Calu3 (cell line): Measurements from ENCODE around the gene LRRC46. TPM values are rescaled to one million over a fixed set of nuclear protein-coding genes. Genes with fewer than 3 reads are reported as not detected.

ENCODE experiments used
- BruUV-seq: library from RNA; stranded (reverse); fragments of 400-500 nt; replicated peaks from 2 replicates; lab custom pipeline; 2021; lab: Mats Ljungman, UMichigan
- CTCF ChIA-PET: fragments of 300-600 bp; sonication (Branson Sonifier 250); formaldehyde crosslinking; loops from one replicate; lab custom pipeline; 2022; ENCODE audit warnings: antibody characterized with exemption; lab: Charles Lee
- DNase-seq: peaks from one replicate; pipeline ENCODE4 v3.0.0; 2022
- H3K27ac Mint-ChIP-seq: one replicate; pipeline ENCODE4 v1.8.0; 2022; ENCODE audit warnings: mixed read lengths; ENCODE audit not compliant: unreplicated experiment
- H3K27me3 Mint-ChIP-seq: one replicate; pipeline ENCODE4 v1.8.0; 2022; ENCODE audit warnings: mixed read lengths; ENCODE audit not compliant: unreplicated experiment
- H3K36me3 Mint-ChIP-seq: one replicate; pipeline ENCODE4 v1.8.0; 2022; ENCODE audit warnings: mild to moderate bottlenecking, moderate library complexity, mixed read lengths; ENCODE audit not compliant: insufficient read depth, unreplicated experiment
- H3K4me1 Mint-ChIP-seq: one replicate; pipeline ENCODE4 v1.8.0; 2022; ENCODE audit warnings: mild to moderate bottlenecking, low read depth, mixed read lengths; ENCODE audit not compliant: unreplicated experiment
- H3K4me3 Mint-ChIP-seq: one replicate; pipeline ENCODE4 v1.8.0; 2022; ENCODE audit warnings: mild to moderate bottlenecking, low read depth, moderate library complexity, mixed read lengths; ENCODE audit not compliant: unreplicated experiment
- H3K9me3 Mint-ChIP-seq: one replicate; pipeline ENCODE4 v1.8.0; 2022; ENCODE audit warnings: low read depth, mixed read lengths; ENCODE audit not compliant: unreplicated experiment
- CTCF ChIP-seq: fragments of 200-600 bp; IDR thresholded peaks from one replicate; pipeline ENCODE4 v1.8.0; 2022; ENCODE audit warnings: antibody characterized with exemption; ENCODE audit not compliant: unreplicated experiment
- intact Hi-C: fragments of 100-400 bp; cut with micrococcal nuclease; formaldehyde crosslinking; loops from one replicate; pipeline ENCODE4 v1.10.0; 2022; ENCODE audit not compliant: unreplicated experiment
- total RNA-seq: library from RNA; stranded (reverse); gene quantifications from 2 replicates; pipeline ENCODE4 v1.2.3, GENCODE V29; 2022

Gene LRRC46
- total RNA-seq, 1 experiment from 2014 or later, result 2.9 TPM

GRCh38 chr17:47877368-47878034, 46.0 kb downstream of the LRRC46 start:
- peaks cover 10% of the 10 kb centered on the region for H3K4me1 Mint-ChIP-seq
- no peak for DNase-seq
- intact Hi-C loops, result no loop called here
- H3K27me3 Mint-ChIP-seq, result peaks cover 85% of the 10 kb centered on the region
- no peak for TF ChIP-seq CTCF
- H3K9me3 Mint-ChIP-seq, result no peaks in the 10 kb centered on the region
- no TSS peak for BruUV-seq
- no peak overlapping the region for H3K27ac Mint-ChIP-seq
- CTCF ChIA-PET, result no interaction called here
- peaks cover 4% of the 10 kb centered on the region for H3K36me3 Mint-ChIP-seq
- no peak overlapping the region for H3K4me3 Mint-ChIP-seq

- CTCF ChIA-PET, result interaction anchor here (0.7 kb wide), 1 partner anchor 37 kb away, joined by 3 read pairs; the partner anchor contains the start of gene SCRN2
- Mint-ChIP-seq H3K36me3 (peaks cover 4% of the 10 kb centered on the region), H3K27ac (no peak overlapping the region), H3K9me3 (no peaks in the 10 kb centered on the region), H3K27me3 (peaks cover 85% of the 10 kb centered on the region), H3K4me3 (no peak overlapping the region), H3K4me1 (peaks cover 10% of the 10 kb centered on the region)
- no peak for TF ChIP-seq CTCF
- no peak for DNase-seq
- intact Hi-C loops, result no loop called here
- no TSS peak for BruUV-seq
Observed at GRCh38 chr17:47878203-47879027, 46.9 kb downstream of the LRRC46 start.

GRCh38 chr17:47879028-47879585, 47.6 kb downstream of the LRRC46 start:
- no peak overlapping the region for H3K27ac Mint-ChIP-seq
- CTCF ChIA-PET, result interaction anchor here (0.5 to 0.7 kb wide), 4 partner anchors 17 to 1768 kb away, joined by 3 read pairs; partner anchors contain the start of genes SCRN2 and SP2
- peaks cover 85% of the 10 kb centered on the region for H3K27me3 Mint-ChIP-seq
- no peak for DNase-seq
- H3K9me3 Mint-ChIP-seq, result no peaks in the 10 kb centered on the region
- H3K4me3 Mint-ChIP-seq, result no peak overlapping the region
- intact Hi-C loops, result no loop called here
- H3K36me3 Mint-ChIP-seq, result peaks cover 4% of the 10 kb centered on the region
- peaks cover 10% of the 10 kb centered on the region for H3K4me1 Mint-ChIP-seq
- no TSS peak for BruUV-seq
- no peak for TF ChIP-seq CTCF

- Mint-ChIP-seq H3K4me1 (peaks cover 10% of the 10 kb centered on the region), H3K27ac (no peak overlapping the region), H3K36me3 (peaks cover 4% of the 10 kb centered on the region), H3K4me3 (no peak overlapping the region), H3K9me3 (no peaks in the 10 kb centered on the region), H3K27me3 (peaks cover 85% of the 10 kb centered on the region)
- CTCF ChIA-PET, result interaction anchor here (0.6 to 0.9 kb wide), 3 partner anchors 10 to 67 kb away, joined by 3 read pairs; partner anchors contain the start of gene SP2
- intact Hi-C loops, result no loop called here
- TF ChIP-seq CTCF, result no peak
- BruUV-seq, result no TSS peak
- DNase-seq, result no peak
Observed at GRCh38 chr17:47879776-47880454, 48.4 kb downstream of the LRRC46 start.
